Activated CD4-positive, CD25-positive, alpha-beta regulatory T cell treated with anti-CD3 and anti-CD28 coated beads, Interleukin-2, amount 50 U/mL, for 24 hours (primary cell): ENCODE results near the gene PTGS1.

Experiments used
- ATAC-seq, 2 donors: fragments of 150-1000 bp; cut with Tn5 transposase; one replicate each; pipeline ENCODE4 v1.10.0; 2021; ENCODE audit warnings: mild to moderate bottlenecking in 1 of 2, moderate library complexity in 1 of 2

Gene PTGS1

DNA sequence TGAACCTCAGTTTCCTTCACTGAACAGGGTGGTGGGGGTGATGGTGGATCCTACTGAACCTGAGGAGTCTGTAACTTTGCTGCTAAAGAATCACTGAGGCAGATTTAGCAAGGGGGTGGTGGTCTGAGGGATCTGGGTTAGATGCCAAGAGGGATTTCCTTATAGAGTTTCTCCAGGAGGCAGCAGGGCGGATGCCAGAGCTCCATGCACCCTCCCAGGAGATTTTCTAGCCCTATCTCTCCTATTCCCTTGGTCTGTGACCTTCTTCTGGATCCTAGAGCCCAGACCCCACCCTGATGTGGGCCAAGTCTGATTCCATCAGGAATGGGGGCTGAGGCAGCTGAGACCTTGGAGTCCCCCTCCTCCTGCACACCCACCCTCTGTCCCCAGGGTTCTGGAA lies 6.0 kb downstream of the PTGS1 start:
- ATAC-seq = no peak

DNA sequence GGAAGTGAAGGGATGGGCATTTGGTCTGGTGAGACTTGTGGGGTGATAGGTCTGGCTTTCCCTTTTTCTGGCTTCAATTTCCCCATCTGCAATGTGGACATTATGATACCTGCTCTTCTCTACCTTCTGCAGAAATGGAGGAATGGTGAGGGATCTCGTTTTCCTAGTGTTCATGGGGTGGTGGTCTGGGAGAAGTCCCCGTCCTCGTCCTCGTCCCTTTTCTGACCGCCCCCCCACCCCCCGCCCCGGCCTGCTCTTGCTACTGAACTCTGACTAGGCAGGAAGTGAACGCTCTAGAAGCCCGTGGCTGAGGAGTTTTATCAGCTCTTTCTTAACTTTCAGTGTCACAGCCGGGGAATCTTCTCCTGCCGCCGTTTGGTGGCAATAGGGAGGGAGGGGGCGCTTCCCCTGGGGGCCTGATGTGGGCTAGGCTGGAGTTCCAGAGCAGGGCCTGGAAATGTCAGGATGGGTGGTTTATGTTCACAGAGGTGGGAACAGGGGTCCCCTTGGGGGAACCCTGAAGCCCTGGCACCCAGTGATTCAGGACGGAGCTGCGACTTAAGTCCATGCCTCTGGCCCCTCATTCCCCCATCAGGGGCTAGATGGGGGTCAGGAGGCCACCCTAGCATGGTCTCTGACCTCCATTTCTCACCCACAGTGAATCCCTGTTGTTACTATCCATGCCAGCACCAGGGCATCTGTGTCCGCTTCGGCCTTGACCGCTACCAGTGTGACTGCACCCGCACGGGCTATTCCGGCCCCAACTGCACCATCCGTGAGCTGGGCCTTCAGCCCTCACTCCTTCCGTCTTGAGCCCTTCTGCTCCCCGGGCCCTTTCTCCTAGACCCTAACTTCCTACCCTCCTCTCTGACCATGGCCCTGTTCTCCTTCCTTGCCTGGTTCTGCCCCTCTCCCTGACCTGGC lies 6.7 kb downstream of the PTGS1 start:
- ATAC-seq = no peak

DNA sequence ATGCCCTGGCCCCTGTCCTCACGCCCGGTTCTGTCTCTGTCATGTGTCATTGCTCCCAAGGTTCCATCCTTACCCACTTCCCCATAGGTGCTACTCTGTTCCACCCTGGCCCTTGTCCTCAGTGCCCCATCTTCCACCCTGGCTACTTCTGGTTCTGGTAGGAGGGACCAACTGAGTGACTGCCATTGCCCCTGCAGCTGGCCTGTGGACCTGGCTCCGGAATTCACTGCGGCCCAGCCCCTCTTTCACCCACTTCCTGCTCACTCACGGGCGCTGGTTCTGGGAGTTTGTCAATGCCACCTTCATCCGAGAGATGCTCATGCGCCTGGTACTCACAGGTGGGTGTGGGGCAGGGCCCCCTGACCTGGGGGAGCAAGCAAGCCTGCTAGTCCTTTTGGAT lies 7.4 kb downstream of the PTGS1 start:
- ATAC-seq = no peak

DNA sequence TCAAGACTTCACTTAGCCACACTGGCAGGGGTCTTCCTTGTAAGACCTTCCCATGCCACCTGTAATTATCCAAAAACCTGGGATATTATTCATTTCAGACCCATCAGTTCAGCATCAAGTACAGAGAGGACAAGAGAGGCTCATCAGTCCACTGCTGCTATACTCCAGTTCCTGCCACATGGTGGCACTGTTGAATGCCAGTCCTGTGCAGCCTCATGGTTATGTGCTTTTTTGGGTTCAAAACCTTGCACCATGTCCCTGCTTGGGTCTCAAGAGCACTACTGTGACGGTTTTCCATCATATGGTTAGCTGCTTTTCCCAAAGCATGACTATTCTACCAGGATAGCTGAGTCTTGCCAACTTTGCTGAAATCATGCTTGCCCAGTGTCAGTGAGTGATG lies 8.5 kb downstream of the PTGS1 start:
- no peak for ATAC-seq

DNA sequence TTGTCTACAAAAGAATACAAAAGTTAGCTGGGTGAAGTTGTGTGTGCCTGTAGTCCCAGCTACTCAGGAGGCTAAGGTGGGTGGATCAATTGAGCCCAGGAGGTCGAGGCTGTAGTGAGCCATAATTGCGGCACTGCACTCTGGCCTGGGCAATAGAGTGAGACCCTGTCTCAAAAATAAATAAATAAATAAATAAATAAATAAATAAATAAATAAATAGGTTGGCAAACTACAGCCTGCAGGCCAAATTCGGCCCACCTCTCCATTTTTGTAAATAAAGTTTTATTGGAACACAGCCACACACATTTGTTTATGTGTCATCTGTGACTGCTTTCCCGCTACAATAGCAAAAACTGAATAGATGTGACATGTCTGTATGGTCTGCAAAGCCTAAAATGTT lies 9.5 kb downstream of the PTGS1 start:
- ATAC-seq = no peak

DNA sequence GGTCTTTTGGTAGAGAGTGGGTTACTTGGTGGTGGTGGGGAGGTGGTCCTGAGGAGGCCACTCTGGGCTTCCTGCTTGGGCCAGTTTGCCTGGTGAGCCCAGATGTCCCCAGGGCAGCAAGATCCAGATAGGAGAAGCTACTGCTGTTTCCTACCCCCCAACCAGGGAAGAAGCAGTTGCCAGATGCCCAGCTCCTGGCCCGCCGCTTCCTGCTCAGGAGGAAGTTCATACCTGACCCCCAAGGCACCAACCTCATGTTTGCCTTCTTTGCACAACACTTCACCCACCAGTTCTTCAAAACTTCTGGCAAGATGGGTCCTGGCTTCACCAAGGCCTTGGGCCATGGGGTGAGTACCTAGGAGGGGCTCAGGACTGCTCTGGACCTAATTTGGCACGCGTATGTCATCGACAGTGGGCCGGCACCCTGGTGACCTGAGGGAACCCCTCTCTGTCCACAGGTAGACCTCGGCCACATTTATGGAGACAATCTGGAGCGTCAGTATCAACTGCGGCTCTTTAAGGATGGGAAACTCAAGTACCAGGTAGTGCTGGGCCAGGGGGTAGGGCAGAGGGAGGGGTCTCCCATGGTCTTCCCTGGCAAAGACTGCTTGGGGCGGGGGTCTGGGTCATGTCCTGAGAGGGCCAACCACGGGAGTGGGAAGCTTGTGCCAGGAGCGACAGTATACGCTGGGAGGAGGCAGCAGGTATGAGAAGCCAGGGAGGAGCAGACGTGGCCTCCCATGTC lies 10.6 kb downstream of the PTGS1 start:
- no peak for ATAC-seq

DNA sequence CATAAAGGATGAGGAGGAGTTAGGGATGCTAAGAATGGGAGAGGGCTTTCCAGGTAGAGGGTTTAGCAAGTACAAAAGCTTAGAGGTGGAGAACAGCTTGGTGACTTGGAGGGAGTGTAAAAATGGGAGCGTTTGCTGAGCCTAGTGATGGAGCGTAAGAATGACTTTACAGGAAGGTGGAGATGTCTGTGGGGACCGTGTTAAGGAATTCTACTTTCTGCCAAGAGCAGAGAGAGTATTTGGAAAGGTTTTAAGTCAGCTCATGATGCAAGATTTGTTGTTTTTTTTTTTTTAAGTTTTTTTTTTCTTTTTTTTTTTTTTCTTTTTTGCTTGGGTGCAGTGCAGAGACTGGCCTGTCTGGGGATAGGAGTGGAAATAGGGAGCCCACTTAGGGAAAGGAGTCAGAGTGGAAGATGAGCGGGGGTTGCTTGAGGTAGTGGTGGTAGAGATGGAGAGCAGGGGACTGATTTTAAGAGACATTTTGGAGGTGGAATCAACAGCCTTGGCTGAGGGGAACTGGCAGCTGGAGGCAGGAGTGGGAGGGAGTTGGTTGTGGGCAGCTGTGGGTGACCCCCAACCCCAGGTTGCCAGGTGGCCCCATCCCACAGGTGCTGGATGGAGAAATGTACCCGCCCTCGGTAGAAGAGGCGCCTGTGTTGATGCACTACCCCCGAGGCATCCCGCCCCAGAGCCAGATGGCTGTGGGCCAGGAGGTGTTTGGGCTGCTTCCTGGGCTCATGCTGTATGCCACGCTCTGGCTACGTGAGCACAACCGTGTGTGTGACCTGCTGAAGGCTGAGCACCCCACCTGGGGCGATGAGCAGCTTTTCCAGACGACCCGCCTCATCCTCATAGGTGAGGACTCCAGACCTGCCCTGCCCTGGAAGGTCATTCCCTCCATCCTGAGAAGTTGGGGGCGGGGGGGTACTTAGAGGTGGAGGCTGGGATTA lies 12.4 kb downstream of the PTGS1 start:
- no peak for ATAC-seq

DNA sequence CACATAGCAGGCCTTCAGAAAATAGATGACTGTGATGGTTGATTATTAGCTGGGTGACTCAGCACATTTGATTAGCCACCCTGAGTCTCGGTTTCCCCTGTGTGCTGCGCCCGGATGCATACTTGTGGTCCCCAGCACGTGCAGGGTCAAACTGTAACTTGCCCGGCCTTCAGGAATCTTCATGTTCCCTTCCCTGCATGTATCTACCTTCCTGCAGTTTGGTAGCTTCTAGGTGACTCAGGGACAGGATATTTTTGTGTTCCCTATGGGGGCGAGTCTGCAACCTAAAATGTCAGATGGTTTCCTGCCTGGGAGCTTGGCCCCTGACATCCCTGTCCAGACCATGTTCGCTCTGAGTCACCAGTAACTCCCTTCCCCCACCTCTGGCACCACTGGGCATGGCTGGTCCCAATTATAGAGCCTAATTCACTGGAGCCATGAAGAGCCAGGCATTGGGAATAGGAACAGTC lies 13.2 kb downstream of the PTGS1 start:
- ATAC-seq = no peak

DNA sequence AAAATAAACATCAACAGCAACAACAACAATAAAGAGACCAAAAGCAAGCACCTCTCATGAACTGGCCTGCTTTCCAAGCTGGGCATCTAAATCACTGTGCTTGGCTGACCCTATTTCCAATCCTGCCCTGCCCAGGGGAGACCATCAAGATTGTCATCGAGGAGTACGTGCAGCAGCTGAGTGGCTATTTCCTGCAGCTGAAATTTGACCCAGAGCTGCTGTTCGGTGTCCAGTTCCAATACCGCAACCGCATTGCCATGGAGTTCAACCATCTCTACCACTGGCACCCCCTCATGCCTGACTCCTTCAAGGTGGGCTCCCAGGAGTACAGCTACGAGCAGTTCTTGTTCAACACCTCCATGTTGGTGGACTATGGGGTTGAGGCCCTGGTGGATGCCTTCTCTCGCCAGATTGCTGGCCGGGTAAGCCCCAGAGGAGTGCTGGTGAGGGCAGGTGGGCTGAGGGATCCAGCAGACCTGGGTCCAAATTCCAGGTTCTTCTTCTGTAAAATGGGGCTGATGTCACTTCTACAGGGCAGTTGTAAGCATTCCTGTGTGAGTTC lies 15.6 kb downstream of the PTGS1 start:
- ATAC-seq = no peak

DNA sequence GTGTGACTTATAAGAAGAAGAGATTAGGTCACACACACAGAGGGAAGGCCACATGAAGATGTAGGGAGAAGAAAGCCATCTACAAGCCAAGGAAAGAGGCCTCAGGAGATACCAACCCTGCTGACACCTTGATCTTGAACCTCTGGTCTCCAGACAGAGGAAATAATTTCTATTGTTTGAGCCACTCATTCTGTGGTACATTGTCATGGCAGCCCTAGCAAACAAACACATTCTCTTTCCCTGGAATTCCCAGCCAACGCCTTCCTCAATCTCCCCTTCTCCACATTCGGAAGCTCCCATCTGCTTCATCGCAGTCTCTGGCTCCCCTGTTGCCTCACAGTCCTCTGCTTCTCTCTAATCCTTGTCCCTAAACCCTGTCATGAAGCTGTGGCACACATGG lies 16.7 kb downstream of the PTGS1 start:
- ATAC-seq = no peak

DNA sequence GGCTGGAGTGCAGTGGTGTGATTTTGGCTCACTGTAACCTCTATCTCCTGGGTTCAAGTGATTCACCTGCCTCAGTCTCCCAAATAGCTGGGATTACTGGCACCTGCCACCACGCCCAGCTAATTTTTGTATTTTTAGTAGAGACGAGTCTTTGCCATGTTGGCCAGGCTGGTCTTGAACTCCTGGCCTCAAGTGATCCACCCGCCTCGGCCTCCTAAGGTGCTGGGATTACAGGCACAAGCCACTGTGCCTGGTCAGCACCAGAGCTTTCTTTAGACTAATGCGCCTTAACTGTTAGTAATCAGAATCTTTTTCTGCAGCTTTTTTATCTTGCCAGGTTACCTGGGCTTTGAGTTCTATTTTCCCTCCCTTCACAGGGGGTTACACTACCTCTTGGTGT lies 18.4 kb downstream of the PTGS1 start:
- no peak for ATAC-seq

DNA sequence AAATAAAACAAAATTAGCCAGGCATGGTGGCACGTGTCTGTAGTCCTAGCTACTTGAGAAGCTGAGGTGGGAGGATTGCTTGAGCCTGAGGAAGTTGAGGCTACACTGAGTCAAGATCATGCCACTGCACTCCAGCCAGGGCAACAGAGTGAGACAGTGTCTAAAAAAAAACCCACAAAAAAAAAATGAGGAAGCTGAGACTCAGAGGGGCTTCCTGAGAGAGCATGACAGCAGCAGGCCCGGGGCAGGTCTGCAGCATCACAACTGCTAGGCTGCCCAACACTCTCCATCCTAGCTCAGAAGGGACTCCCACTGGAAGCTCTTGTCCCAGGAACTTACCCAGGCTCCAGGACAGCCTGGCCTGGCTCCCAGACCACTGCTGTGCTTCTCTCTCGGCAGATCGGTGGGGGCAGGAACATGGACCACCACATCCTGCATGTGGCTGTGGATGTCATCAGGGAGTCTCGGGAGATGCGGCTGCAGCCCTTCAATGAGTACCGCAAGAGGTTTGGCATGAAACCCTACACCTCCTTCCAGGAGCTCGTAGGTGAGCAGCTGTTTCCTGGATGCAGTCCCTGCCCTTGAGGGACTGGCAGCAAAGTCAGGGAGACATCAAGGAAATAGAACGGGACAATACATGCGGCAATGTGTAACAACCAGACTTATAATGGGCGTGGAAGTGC lies 19.1 kb downstream of the PTGS1 start:
- peak; percentile 43 to 61 for ATAC-seq

DNA sequence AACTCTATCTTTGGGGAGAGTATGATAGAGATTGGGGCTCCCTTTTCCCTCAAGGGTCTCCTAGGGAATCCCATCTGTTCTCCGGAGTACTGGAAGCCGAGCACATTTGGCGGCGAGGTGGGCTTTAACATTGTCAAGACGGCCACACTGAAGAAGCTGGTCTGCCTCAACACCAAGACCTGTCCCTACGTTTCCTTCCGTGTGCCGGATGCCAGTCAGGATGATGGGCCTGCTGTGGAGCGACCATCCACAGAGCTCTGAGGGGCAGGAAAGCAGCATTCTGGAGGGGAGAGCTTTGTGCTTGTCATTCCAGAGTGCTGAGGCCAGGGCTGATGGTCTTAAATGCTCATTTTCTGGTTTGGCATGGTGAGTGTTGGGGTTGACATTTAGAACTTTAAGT lies 21.5 kb downstream of the PTGS1 start:
- ATAC-seq = no peak

DNA sequence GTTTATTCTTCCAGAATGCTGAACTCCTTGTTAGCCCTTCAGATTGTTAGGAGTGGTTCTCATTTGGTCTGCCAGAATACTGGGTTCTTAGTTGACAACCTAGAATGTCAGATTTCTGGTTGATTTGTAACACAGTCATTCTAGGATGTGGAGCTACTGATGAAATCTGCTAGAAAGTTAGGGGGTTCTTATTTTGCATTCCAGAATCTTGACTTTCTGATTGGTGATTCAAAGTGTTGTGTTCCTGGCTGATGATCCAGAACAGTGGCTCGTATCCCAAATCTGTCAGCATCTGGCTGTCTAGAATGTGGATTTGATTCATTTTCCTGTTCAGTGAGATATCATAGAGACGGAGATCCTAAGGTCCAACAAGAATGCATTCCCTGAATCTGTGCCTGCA lies 21.9 kb downstream of the PTGS1 start:
- ATAC-seq = no peak

DNA sequence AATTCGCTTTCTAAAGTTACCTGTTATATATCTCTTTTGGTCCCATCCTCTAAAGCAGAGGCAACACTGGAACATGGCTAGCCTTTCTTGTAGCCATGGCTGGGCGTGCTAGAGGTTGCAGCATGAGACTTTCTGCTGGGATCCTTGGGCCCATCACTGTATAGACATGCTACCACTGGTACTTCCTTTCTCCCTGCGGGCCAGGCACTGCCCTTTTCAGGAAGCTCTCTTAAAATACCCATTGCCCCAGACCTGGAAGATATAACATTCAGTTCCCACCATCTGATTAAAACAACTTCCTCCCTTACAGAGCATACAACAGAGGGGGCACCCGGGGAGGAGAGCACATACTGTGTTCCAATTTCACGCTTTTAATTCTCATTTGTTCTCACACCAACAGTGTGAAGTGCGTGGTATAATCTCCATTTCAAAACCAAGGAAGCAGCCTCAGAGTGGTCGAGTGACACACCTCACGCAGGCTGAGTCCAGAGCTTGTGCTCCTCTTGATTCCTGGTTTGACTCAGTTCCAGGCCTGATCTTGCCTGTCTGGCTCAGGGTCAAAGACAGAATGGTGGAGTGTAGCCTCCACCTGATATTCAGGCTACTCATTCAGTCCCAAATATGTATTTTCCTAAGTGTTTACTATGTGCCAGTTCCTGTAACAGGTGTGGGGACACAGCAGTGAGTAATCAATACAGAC lies 22.6 kb downstream of the PTGS1 start:
- no peak for ATAC-seq

DNA sequence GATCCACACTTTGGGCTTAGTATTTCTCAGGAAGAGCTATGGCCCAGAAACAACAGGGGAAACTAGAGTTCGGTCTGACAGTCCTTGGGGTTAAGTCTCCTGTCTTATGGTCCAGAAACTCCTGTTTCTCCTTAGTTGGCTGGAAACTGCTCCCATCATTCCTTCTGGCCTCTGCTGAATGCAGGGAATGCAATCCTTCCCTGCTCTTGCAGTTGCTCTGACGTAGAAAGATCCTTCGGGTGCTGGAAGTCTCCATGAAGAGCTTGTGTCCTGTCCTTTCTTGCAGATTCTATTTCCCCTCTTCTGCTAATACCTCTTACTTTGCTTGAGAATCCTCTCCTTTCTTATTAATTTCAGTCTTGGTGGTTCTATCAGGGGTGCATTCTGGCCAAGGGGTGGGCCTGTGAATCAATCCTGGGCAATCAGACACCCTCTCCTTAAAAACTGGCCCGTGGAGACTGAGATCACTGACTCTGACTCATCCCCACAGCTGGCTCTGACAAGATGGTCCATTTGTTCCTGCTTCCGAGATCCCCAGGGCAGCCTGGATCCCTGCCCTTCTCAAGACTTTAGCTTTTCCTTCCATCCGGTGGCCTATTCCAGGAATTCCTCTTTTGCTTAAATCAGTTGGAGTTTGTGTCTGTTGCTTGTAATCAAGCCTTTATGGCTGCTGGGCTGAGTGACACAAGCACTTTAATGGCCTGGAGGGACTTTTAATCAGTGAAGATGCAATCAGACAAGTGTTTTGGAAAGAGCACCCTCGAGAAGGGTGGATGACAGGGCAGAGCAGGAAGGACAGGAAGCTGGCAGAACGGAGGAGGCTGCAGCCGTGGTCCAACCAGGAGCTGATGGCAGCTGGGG lies 23.7 kb downstream of the PTGS1 start:
- ATAC-seq = no peak

DNA sequence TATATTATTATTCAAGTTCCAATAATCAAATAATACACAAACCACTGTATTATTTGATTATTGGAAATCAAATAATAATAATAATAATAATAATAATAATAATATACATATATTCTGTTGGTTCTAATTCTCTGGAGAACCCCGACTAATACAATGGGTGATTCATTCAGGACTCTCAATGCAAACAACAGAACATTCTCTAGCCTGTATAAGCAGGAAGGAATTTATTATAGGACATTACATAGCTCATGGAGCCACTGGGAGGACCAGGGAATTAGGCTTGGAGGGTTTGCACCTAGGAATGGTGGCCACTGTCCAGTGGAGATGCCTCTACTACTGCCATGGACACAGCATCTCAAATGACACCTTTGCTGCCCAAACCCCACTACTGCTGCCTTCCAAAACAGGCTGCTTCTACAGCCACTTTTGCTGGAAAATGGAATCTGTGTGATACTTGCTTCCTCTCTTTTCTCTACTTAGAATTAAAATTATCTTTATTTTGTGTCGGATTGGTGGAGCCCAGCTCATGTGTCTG lies 25.9 kb downstream of the PTGS1 start:
- ATAC-seq = no peak

DNA sequence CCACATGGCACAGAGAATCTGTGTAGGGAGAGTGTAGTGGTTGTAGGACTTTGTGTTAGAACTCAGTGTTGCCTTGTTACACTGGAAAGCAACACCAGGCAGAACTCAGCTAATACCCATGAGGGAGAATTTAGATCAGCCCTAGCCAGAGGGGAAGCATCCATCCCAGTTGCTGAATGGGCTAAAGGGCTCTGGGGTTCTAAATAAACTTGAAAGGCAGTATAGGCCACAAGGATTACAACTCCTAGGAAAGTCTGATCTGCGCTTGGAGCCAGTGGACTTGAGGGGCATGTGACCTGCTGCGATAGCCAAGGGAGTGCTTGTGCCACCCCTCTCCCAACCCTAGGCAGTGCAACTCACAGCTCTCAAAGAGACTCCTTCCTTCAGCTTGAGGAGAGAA lies 26.9 kb downstream of the PTGS1 start:
- ATAC-seq = no peak

DNA sequence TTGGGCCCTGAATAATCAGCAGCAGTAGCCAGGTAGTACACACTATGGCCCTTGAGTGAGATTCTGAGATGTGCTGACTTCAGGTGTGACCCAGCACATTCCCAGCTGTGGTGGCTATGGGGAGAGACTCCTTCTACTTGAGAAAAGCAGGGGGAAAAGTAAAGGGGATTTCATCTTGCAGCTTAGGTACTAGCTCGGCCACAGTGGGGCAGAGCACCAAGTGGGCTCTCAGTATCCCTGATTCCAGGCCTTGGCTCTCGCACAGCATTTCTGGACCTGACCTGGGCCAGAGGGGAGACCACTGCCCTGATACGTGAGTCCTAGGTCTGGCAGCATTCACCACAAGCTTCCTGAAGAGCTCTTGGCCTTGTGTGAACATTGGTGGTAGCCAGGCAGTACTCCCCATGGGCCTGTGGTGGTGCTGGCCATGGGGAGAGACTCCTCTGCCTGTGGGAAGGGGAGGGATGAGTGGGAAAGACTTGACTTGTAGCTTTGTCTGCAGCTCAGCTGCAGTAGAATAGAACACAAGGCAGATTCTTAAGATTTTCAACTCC lies 27.6 kb downstream of the PTGS1 start:
- no peak for ATAC-seq

DNA sequence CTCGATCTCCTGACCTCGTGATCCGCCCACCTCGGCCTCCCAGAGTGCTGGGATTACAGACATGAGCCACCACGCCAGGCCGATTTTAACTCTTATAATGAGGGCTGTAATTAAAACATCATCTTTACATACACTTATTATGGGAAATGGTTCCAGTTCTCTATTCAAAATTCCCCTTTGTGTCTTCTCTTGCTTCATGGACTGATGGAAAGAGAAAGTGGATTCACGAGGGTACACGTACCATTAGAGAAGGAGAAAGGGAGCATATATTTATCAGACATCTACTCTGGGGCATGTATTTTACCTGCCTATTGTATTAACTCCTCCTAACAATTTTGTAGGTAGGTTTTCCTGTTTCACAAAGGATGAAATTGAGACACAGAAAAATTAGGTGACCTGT lies 31.1 kb downstream of the PTGS1 start:
- no peak for ATAC-seq
